NB4 (cell line): ENCODE data around the gene CAMSAP1.

Experiments used
- DNase-seq: peaks from one replicate; pipeline ENCODE4 v3.0.0; 2010; ENCODE audit warnings: low read depth
- H3K4me3 ChIP-seq: one replicate; pipeline ENCODE4 v1.5.1; 2011; ENCODE audit warnings: mild to moderate bottlenecking, low read depth, low read length, moderate library complexity
- MYC ChIP-seq: IDR thresholded peaks from 2 replicates; pipeline ENCODE4 v1.6.1; 2011; ENCODE audit warnings: low read depth, low read length
- POLR2A ChIP-seq: IDR thresholded peaks from 2 replicates; pipeline ENCODE4 v1.6.1; 2011; ENCODE audit warnings: mild to moderate bottlenecking; ENCODE audit not compliant: insufficient read length; ENCODE audit errors: extremely low read depth
- TF ChIP-seq, protein P1 (sequence below): IDR thresholded peaks from one replicate; pipeline ENCODE4 v1.5.1; 2012; ENCODE audit warnings: low read depth, low read length
- TF ChIP-seq, protein P2 (sequence below): IDR thresholded peaks from 2 replicates; pipeline ENCODE4 v1.6.1; 2011; ENCODE audit warnings: low read depth, low read length

The CAMSAP1 gene

DNA sequence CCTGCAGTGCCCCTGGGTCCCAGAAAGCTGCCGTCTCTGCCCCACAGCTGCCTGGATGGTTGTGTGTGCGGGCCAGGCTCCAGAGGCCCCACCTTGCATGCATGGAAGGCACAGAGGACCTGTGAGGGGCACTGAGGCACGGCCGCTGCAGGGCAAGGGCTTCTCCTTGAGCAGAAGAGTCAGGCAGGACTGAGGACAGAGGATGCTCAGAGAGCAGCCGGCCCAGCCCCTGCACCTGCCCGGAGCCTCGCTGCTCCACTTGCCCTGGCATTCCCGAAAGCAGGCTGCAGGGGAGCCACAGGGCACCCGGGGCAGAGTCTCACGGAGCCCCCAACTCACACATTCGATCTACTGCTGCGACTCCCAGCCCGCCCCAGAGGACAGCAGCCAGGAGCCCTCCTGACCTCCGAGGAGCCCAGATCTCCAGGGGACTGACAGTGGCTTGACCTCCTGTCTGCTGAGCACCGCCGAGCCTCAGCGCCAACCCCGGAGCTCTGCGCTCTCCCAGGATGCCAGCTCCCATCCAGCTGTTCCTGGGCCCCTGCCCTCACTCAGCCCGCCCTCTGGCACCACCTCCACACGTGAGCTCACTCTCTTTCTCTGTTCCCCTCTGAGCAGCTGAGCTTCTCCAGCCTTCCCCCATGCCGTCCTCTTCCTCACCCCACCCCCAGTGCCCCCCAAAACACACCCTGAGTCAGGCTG, 110.4 kb downstream of the CAMSAP1 start:
- TF ChIP-seq, protein P1, sequence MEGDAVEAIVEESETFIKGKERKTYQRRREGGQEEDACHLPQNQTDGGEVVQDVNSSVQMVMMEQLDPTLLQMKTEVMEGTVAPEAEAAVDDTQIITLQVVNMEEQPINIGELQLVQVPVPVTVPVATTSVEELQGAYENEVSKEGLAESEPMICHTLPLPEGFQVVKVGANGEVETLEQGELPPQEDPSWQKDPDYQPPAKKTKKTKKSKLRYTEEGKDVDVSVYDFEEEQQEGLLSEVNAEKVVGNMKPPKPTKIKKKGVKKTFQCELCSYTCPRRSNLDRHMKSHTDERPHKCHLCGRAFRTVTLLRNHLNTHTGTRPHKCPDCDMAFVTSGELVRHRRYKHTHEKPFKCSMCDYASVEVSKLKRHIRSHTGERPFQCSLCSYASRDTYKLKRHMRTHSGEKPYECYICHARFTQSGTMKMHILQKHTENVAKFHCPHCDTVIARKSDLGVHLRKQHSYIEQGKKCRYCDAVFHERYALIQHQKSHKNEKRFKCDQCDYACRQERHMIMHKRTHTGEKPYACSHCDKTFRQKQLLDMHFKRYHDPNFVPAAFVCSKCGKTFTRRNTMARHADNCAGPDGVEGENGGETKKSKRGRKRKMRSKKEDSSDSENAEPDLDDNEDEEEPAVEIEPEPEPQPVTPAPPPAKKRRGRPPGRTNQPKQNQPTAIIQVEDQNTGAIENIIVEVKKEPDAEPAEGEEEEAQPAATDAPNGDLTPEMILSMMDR: no peak
- no peak for TF ChIP-seq MYC
- no peak for TF ChIP-seq POLR2A
- TF ChIP-seq, protein P2, sequence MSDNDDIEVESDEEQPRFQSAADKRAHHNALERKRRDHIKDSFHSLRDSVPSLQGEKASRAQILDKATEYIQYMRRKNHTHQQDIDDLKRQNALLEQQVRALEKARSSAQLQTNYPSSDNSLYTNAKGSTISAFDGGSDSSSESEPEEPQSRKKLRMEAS: no peak
- no peak for DNase-seq

DNA sequence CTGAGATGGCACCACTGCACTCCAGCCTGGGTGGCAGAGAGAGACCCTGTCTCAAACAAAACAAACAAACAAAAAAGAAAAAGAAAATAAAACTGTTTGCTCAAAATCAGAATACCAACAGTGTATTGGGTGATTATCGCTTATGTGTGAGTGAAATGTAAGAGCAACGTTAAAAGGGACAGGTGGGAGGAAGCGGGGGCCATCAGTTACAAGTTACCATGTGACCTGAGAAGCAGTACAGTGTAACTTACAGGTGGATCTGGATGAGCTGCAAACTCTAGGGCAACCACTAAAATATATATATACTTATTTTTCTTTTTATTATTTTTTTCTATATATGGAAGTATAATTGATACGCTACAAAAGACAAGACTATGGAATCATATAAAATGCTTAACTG, 112.0 kb downstream of the CAMSAP1 start:
- TF ChIP-seq, protein P1: no peak
- TF ChIP-seq MYC (no peak), POLR2A (no peak)
- TF ChIP-seq, protein P2: no peak
- DNase-seq: no peak
- H3K4me3 ChIP-seq: no peak overlapping the region

More for the DNA sequence above, 110.4 kb downstream of the CAMSAP1 start:
- no peak overlapping the region for H3K4me3 ChIP-seq

DNA sequence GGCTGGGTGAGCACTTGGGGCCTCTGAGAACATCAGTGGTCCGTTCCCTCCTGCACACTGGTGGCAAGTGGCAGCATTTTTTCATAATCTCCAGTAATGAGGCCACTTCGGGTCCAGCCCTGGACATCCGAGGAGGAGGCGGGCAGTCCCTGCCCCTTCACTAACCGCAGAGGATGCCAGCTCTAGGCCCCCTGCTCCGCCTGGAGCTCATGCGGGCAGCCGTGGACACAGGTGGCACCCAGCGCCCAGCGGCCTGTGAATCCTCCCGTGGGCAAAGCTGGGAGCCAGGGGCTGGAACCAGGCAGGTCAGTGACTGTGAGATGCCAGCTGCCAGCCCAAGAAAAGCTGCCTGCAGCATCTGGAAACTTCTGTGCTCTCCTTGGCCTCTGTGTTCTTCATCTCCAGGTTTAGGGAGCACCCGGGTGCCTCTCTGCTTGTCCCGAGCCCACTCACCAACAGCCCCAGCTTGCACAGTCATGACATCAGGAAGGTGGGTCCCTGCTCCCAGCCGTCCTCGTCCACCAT, 112.9 kb downstream of the CAMSAP1 start:
- TF ChIP-seq, protein P2: no peak
- no peak for TF ChIP-seq POLR2A
- TF ChIP-seq, protein P1: no peak
- no peak for TF ChIP-seq MYC
- no peak for DNase-seq
- no peak overlapping the region for H3K4me3 ChIP-seq

DNA sequence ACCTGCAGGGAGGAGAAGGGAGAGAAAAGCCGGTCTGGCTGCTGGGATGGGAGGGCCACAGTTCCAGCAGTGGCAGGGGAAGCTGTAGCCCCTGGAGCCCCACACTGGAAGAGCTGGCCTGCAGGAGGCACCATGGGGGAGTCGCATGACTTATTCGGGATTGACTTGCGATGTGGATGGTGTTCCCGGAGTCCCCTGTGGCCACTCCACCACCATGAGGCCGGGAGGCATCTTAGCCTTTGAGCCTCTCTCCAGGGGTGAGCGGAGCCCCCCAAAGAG, 113.3 kb downstream of the CAMSAP1 start:
- no peak for DNase-seq
- TF ChIP-seq, protein P2: no peak
- no peak for TF ChIP-seq POLR2A
- TF ChIP-seq MYC: no peak
- TF ChIP-seq, protein P1: no peak
- H3K4me3 ChIP-seq: no peak overlapping the region

DNA sequence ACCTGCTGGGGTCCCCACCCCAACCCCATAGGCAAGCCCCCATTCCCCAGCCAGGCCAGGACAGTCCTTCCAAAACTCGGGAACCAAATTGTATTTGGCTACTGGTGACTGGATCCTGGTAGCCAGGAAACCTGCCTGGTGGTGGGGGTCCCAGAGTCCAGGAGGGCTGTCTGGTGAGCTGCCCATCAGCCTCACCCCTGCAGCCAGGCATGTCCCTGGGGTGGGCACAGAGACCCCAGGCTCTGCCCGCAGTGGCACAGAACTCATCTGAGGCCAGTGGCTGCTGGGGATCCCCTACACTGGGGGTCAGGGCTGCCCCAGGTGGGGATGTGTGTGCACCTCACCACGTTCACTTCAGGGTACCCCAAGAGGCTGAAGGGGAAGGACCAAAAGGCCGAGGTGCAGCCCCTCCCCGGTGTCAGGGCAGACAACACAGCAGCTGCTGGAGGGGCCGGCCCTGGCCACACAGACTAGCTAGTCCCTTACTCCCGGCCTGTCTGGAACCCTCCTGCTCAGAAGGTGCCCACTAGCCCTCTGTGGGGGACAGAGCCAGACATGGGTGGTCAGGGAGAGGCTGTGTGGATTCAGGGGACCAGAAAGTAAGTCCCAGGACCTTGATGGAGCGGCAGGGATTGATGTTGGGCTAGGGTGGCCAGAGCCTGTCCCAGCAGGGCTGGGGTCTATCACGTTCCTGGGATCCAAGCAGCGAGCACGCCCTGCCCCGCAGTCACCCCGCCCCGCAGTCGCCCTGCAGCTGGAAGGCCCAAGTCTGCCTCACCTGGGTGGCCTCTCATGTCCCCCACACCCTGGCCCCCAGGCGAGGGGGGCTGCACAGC, 113.9 kb downstream of the CAMSAP1 start:
- H3K4me3 ChIP-seq: no peak overlapping the region
- no peak for DNase-seq
- TF ChIP-seq, protein P2: no peak
- no peak for TF ChIP-seq POLR2A
- TF ChIP-seq MYC: no peak
- TF ChIP-seq, protein P1: no peak
